H1 (cell line): ENCODE measurements around the gene RPL38. TPM values are rescaled to one million over a fixed set of nuclear protein-coding genes. Genes with fewer than 3 reads are reported as not detected.

Experiments
- BCL11A ChIP-seq, 2 experiments: IDR thresholded peaks; one replicate each; pipeline ENCODE4 v1.6.1; 2011; ENCODE audit warnings: low read depth in 2 of 2, low read length in 2 of 2, mild to moderate bottlenecking in 2 of 2
- CHD1 ChIP-seq: IDR thresholded peaks from 2 replicates; pipeline ENCODE4 v1.6.1; 2012; ENCODE audit warnings: low read depth, low read length, improper control_type of control experiment
- polyA plus RNA-seq, 7 experiments: library from polyadenylated mRNA; depleted of rRNA in 3 of 7; stranded (reverse) in 5 of 7; unstranded in 2 of 7; fragments of >200 nt in 5 of 7; fragments of 200-250 nt in 2 of 7; gene quantifications; 1 replicate in 5 of 7; 2 replicates in 1 of 7; 4 replicates in 1 of 7; pipeline versions ENCODE4 v1.2.1 to v1.2.3, GENCODE V29; 2011 to 2013; ENCODE audit warnings: missing spikeins in 2 of 7, mixed read lengths in 2 of 7
- total RNA-seq: library from RNA; stranded (reverse); fragmentation: NEBNext Ultra II Directional; extraction: Animal tissue kit (Norgen Biotek cat#: 25700); gene quantifications from 2 replicates; pipeline ENCODE4 v1.2.1, GENCODE V29; 2021

RPL38 gene
- total and polyA plus RNA-seq, 2 of the 8 experiments (the other 6 are each of a cell fraction or from before 2014, with no cell fraction given), result 412 to 1,195 TPM

DNA sequence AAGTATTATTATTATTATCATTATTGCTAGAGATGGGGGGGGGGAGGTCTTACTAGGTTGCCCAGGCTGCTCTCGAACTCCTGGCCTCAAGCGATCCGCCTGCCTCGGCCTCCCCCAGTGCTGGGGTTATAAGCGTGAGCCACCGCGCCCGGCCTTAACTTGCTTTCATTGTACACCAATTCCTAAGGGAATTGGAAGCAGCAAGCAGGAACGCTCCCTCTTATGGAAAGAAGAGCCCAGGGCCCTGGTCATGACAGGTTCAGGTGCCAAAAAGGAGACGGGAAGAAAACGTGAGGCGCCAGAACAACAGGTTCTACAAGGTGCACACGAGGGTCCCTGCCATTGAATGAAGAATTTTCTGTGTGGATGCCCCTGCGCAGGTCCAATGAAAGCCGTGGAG is 540 bp upstream of the RPL38 start (continued):
- TF ChIP-seq BCL11A (IDR thresholded peaks at IDR 0.05; ENCODE audit: low read depth in 2 of 2, low read length in 2 of 2) (no peak), CHD1 (no peak)
